Ovary (tissue), 3 donors: ENCODE results near the gene CABCOCO1.

Experiments used
- CTCF ChIP-seq, 3 donors: fragments of 450-650 bp in 2 of 3; fragments of 200-600 bp in 1 of 3; IDR thresholded peaks; one replicate each; pipeline versions ENCODE4 v1.5.1 to v1.8.0; 2016 to 2022; ENCODE audit warnings: antibody characterized with exemption in 3 of 3, mild to moderate bottlenecking in 1 of 3
- EP300 ChIP-seq: sonication (generic); formaldehyde crosslinking; IDR thresholded peaks from one replicate; pipeline ENCODE4 v1.6.1; 2017; ENCODE audit warnings: antibody characterized with exemption
- POLR2A ChIP-seq: fragments of 450-650 bp; IDR thresholded peaks from one replicate; pipeline ENCODE4 v1.6.1; 2017; ENCODE audit warnings: antibody characterized with exemption, mild to moderate bottlenecking, moderate library complexity
- donor health status: DM: no; HTN: no; CAD: no.

- TF ChIP-seq POLR2A (no peak), CTCF (IDR thresholded peaks at IDR 0.05) (no peak), EP300 (no peak)
Measured at GRCh38 chr10:61642676-61643075, 20.1 kb upstream of the CABCOCO1 start.
